ENCODE results near the gene DNAJC18. TPM values are rescaled to one million over a fixed set of nuclear protein-coding genes. Genes with fewer than 3 reads are reported as not detected.

DNAJC18 gene
- total RNA-seq, 4 donors from 2014 or later, result 7.9 to 21.0 (median 12.7) TPM

DNA sequence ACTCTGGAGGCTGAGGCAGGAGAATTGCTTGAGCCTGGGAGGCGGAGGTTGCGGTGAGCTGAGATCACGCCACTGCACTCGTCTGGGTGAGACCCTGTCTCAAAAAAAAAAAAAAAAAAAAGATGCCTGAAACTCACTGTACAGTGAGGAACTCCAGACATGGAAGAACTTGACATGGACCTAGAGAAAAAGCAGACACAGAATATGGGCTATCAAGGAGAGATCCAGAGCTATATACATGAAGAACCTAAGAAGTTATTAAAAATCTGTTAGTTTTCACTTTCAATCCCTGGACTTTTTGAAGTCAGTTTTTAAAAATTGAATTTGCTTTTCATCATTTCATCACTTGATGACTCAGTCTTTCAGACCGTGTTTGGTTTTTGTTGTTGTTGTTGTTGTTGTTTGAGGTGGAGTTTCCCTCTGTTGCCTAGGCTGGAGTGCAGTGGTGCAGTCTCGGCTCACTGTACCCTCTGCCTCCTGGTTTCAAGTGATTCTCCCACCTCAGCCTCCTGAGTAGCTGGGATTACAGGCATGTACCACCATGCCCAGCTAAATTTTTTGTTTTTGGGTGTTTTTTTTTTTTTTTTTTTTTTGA, 77.4 kb downstream of the DNAJC18 start:
- TF ChIP-seq, protein P1, sequence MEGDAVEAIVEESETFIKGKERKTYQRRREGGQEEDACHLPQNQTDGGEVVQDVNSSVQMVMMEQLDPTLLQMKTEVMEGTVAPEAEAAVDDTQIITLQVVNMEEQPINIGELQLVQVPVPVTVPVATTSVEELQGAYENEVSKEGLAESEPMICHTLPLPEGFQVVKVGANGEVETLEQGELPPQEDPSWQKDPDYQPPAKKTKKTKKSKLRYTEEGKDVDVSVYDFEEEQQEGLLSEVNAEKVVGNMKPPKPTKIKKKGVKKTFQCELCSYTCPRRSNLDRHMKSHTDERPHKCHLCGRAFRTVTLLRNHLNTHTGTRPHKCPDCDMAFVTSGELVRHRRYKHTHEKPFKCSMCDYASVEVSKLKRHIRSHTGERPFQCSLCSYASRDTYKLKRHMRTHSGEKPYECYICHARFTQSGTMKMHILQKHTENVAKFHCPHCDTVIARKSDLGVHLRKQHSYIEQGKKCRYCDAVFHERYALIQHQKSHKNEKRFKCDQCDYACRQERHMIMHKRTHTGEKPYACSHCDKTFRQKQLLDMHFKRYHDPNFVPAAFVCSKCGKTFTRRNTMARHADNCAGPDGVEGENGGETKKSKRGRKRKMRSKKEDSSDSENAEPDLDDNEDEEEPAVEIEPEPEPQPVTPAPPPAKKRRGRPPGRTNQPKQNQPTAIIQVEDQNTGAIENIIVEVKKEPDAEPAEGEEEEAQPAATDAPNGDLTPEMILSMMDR (IDR thresholded peaks at IDR 0.05), result no peak
- TF ChIP-seq POLR2A (IDR thresholded peaks at IDR 0.05), result no peak
- Histone ChIP-seq H3K4me1 (peaks cover 0 to 9% of the 10 kb centered on the region in 2 donors), H3K9me3 (no peaks in the 10 kb centered on the region), H3K27me3 (no peaks in the 10 kb centered on the region), H3K4me3 (replicated peaks in 1 of 3) (no peak overlapping the region), H3K27ac (no peak overlapping the region), H3K36me3 (peaks cover 28 to 31% of the 10 kb centered on the region in 2 donors)
- DNase-seq, result no peak
- WGBS, 2 donors, result 84 to 91% methylated on average over 6 of the region's 6 CpGs
- intact Hi-C loops (cut with DNase I), result no loop called here

DNA sequence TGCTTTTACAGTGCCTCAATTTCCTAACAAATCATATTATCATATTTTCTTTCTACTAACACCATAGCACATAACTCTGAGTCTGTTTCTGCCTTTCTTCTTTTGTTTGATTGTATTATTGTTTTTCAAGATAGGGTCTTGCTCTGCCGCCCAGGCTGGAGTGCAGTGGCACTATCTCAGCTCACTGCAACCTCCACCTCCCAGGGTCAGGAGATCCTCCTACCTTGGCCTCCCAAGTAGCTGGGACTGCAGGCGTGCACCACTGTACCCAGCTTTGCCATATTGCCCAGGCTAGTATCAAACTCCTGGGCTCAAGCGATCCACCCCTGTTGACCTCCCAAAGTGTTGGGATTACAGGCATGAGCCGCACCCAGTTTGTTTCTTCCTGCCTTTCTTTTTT, 78.9 kb downstream of the DNAJC18 start:
- WGBS, 2 donors, result 96 to 97% methylated on average over 4 of the region's 4 CpGs
- no peaks in the 10 kb centered on the region for H3K27me3 ChIP-seq
- no peak overlapping the region for H3K27ac ChIP-seq
- H3K4me3 ChIP-seq (replicated peaks in 1 of 3), result no peak overlapping the region
- intact Hi-C loops (cut with DNase I), result no loop called here
- TF ChIP-seq, protein P1 (IDR thresholded peaks at IDR 0.05), result no peak
- no peak for TF ChIP-seq POLR2A (IDR thresholded peaks at IDR 0.05)
- no peak for DNase-seq
- H3K4me1 ChIP-seq, result peaks cover 0 to 9% of the 10 kb centered on the region in 2 donors
- H3K9me3 ChIP-seq, result no peaks in the 10 kb centered on the region
- H3K36me3 ChIP-seq, result peaks cover 12 to 15% of the 10 kb centered on the region in 2 donors

Small RNAs within 50 kb of the gene (small RNA-seq; reads per million reads assigned to genes)
- gene RNU5B-4P, result not detected

Other genes with a start within 250 kb of the DNAJC18 start
- gene SIL1, start 241.2 kb downstream of the DNAJC18 start, total RNA-seq, result 100 to 1,000 TPM in 2 of 4 donors, 10 to 100 TPM in 2; 57.5 to 103 (median 81.7) TPM
- gene MATR3, start 145.8 kb downstream of the DNAJC18 start, total RNA-seq, result 100 to 1,000 TPM; 343 to 366 (median 354) TPM
- gene PAIP2, start 97.7 kb downstream of the DNAJC18 start, total RNA-seq, result 100 to 1,000 TPM in 3 of 4 donors, 10 to 100 TPM in 1; 92.7 to 136 (median 117) TPM
- gene SLC23A1, start 56.2 kb downstream of the DNAJC18 start, total RNA-seq, result not detected
- gene MZB1, start 49.6 kb downstream of the DNAJC18 start, total RNA-seq, result 1 to 10 TPM in 2 of 4 donors, not detected in 2; 1.1 to 6.0 TPM
- 1 to 10 TPM; 1.6 to 4.2 (median 1.9) TPM for gene PROB1, start 44.4 kb downstream of the DNAJC18 start, total RNA-seq
- 10 to 100 TPM in 1 of 4 donors, 1 to 10 TPM in 3; 6.5 to 14.2 (median 7.3) TPM for gene SPATA24, start 35.4 kb downstream of the DNAJC18 start, total RNA-seq
- gene ECSCR, start 23.2 kb upstream of the DNAJC18 start, total RNA-seq, result 10 to 100 TPM; 26.7 to 46.2 (median 31.4) TPM
- not detected for gene SMIM33, start 31.5 kb upstream of the DNAJC18 start, total RNA-seq
- gene STING1, start 43.2 kb upstream of the DNAJC18 start, total RNA-seq, result 10 to 100 TPM; 28.4 to 59.9 (median 38.6) TPM
- gene UBE2D2, start 121.8 kb upstream of the DNAJC18 start, total RNA-seq, result 100 to 1,000 TPM in 2 of 4 donors, 10 to 100 TPM in 2; 72.4 to 125 (median 99.5) TPM
- 10 to 100 TPM; 52.3 to 81.8 (median 62.6) TPM for gene CXXC5, start 208.8 kb upstream of the DNAJC18 start, total RNA-seq